Stimulated activated memory B cell treated with anti-CD40 and anti-IgM and Interleukin-4, amounts not matched to agents 10 μg/mL and 1 μg/mL and 100 μg/mL, for 72 hours (primary cell): ENCODE measurements around the gene PTPRT.

Experiments
- ATAC-seq: fragments of 150-1000 bp; cut with Tn5 transposase; 2 replicates; pipeline ENCODE4 v1.10.0; 2021
- H3K27ac Mint-ChIP-seq: one replicate; pipeline ENCODE4 v1.8.0; 2022; ENCODE audit warnings: mild to moderate bottlenecking, mixed read lengths
- H3K27me3 Mint-ChIP-seq: one replicate; pipeline ENCODE4 v1.8.0; 2022; ENCODE audit warnings: mixed read lengths
- H3K36me3 Mint-ChIP-seq: one replicate; pipeline ENCODE4 v1.8.0; 2022; ENCODE audit warnings: mixed read lengths
- H3K4me1 Mint-ChIP-seq: one replicate; pipeline ENCODE4 v1.8.0; 2022; ENCODE audit warnings: mixed read lengths
- H3K4me3 Mint-ChIP-seq: one replicate; pipeline ENCODE4 v1.8.0; 2022; ENCODE audit warnings: mild to moderate bottlenecking, moderate library complexity, mixed read lengths
- H3K9me3 Mint-ChIP-seq: one replicate; pipeline ENCODE4 v1.8.0; 2022; ENCODE audit warnings: mixed read lengths

The PTPRT gene

DNA sequence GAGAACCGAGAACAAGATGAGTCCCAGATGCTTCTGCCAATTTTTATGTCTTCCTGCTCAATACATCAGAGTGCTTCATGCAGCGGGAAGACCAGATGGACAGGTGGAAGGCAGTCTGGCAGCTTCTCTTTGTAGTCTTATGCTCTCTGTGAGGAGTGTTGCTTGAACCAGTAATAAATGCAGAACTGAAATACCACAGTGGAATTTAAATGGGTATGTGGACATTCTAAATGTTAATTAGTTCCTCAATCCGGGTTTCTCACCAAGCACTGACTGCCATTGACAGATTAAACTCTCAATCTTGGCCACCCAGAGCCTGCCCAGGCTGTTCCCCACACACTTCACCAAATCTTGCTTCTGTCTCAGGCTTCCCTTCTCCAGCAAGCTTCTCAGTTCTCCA, 876.0 kb downstream of the PTPRT start:
- H3K36me3 Mint-ChIP-seq: no peaks in the 10 kb centered on the region
- peak; percentile 31 for ATAC-seq
- no peak overlapping the region for H3K27ac Mint-ChIP-seq
- H3K9me3 Mint-ChIP-seq: peaks cover 6% of the 10 kb centered on the region
- H3K4me1 Mint-ChIP-seq: no peaks in the 10 kb centered on the region
- H3K27me3 Mint-ChIP-seq: no peaks in the 10 kb centered on the region
- no peak overlapping the region for H3K4me3 Mint-ChIP-seq

DNA sequence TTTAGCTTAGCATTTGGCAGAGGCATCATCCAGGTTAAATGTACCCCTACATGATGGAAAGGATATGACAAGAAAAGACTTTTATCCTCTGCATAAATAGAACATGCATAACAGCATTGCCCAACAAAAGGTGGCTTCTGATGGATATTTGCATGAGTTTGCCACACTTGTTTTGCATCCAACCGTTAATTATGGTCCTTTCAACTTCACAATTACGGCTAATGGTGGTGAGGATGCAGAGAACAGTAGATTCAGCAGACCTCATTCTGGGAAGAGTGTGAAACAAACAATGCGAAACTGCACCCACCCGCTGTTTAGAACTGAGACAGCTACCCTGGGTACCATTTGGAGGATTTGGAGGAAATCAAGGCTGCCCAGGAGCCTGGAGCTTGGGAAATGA, 880.7 kb downstream of the PTPRT start:
- H3K27me3 Mint-ChIP-seq: no peaks in the 10 kb centered on the region
- no peak overlapping the region for H3K27ac Mint-ChIP-seq
- H3K4me3 Mint-ChIP-seq: no peak overlapping the region
- no peaks in the 10 kb centered on the region for H3K36me3 Mint-ChIP-seq
- peak; percentile 34 for ATAC-seq
- no peaks in the 10 kb centered on the region for H3K9me3 Mint-ChIP-seq
- H3K4me1 Mint-ChIP-seq: no peaks in the 10 kb centered on the region

DNA sequence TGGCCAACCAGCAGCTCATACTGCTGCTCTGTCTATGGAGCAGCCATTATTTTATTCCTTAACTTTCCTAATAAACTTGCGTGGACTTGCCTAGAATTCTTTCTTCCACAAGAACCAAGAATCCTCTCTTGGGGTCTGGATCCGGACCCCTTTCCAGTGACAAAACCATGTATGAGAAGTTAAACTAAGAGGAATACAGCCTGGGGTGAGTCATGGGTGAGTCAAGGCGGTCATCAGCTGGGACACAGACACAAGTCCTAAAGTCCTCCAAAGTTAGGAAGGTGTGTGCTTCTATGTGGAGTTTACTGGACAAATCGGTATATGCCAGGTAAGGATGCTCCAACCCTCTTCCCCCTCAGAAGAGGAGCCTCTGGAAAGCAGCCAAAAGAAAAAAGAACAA, 881.5 kb downstream of the PTPRT start:
- no peaks in the 10 kb centered on the region for H3K27me3 Mint-ChIP-seq
- no peak overlapping the region for H3K4me3 Mint-ChIP-seq
- no peaks in the 10 kb centered on the region for H3K4me1 Mint-ChIP-seq
- H3K9me3 Mint-ChIP-seq: no peaks in the 10 kb centered on the region
- H3K27ac Mint-ChIP-seq: no peak overlapping the region
- no peak for ATAC-seq
- no peaks in the 10 kb centered on the region for H3K36me3 Mint-ChIP-seq

DNA sequence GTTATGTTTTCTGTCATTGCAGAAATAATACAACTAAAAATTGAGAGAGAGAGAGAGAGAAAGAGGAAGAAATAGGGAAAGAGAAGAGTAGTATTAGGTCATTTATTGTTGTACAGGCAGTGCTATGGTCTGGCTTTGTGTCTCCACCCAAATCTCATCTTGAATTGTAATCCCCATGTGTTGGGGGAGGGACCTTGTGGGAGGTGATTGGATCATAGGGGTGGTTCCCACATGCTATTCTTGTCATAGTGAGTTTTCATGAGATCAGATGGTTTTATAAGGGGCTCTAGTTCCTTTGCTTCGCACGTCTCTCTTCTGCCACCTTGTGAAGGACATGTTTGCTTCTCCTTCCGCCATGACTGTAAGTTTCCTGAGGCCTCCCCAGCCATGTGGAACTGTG, 894.1 kb downstream of the PTPRT start:
- no peaks in the 10 kb centered on the region for H3K27me3 Mint-ChIP-seq
- H3K36me3 Mint-ChIP-seq: no peaks in the 10 kb centered on the region
- H3K4me1 Mint-ChIP-seq: no peaks in the 10 kb centered on the region
- no peak overlapping the region for H3K27ac Mint-ChIP-seq
- H3K9me3 Mint-ChIP-seq: no peaks in the 10 kb centered on the region
- no peak for ATAC-seq
- no peak overlapping the region for H3K4me3 Mint-ChIP-seq

DNA sequence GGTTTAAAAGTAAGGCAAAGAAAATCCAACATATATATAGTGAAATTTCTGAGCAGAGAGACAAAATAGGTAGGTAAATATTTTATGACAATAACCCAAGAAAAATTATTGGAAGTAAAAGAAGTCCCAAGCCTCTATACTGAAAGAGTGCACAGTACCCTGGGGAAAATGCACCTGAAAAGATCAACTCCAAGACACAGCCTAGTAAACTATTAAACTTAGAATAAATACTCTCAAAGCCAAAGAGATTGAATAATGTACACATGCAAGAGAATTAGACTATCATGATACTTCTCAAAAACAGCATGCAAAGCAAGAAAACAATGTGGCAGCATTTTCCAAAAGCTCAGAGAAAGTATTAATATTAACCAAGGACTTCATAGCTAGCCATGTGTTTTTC, 894.7 kb downstream of the PTPRT start:
- Mint-ChIP-seq H3K27ac (no peak overlapping the region), H3K4me3 (no peak overlapping the region), H3K9me3 (no peaks in the 10 kb centered on the region), H3K36me3 (no peaks in the 10 kb centered on the region), H3K27me3 (no peaks in the 10 kb centered on the region), H3K4me1 (no peaks in the 10 kb centered on the region)
- no peak for ATAC-seq

DNA sequence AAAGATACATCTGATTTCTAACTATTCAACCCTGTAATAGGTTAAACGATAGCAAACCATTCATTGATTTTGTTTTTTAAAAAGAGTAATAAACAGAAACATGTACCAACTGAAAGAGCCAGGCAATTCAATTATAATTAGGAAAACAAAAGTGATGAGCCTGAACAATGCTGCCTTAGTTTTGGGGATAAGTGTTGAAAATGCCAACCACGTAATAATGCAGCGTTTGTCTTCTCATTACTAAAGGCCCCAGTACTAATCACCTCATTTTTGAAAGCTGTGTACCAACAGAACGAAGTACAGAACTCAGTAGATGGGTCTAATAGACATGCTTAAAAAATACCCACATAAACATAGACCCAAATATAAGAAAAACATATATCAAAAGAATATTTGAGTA, 907.9 kb downstream of the PTPRT start:
- ATAC-seq: no peak
- Mint-ChIP-seq H3K36me3 (no peaks in the 10 kb centered on the region), H3K4me1 (no peaks in the 10 kb centered on the region), H3K27me3 (no peaks in the 10 kb centered on the region), H3K27ac (no peak overlapping the region), H3K9me3 (peaks cover 8% of the 10 kb centered on the region), H3K4me3 (no peak overlapping the region)

DNA sequence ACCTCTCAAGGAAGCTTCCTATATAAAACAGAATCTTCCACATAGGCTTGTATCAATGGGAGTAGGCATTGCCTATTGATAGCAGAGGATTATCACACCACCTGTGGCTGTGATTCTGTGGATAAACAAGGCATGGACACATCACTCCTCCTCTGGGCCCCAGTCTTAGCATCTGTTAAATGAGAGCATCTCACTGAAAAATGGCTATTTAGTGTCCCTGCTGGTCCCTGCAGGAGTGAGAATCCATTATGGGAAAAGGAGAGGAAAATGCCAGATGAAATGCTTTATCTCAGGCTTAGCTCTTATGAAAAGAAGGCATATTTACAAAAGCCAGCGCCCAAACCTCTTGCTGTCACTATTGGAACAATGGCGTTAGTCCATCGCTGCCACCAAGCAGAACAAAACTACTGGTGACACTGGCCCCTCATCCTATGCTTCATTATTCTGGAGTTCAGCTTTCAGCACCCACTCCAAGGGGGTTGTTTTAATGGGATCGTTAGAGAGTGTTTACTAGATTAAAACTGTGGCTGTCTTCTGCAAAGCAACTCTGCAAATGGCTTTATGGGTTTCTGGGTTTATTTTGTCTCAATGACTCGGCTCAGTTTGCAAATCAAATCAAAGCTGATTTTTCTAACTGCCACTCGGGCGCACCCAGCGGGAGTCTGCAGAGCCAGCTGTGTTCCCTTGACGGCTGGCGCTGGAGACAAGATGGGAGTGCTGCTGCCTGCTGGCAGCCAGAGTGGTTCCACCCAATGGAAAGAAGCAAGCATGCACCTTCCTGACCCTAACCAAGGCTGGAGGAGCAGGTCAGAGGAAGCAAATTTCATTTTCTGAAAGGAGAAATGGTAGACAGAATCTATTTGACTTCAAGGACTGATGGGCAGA, 912.7 kb downstream of the PTPRT start:
- Mint-ChIP-seq H3K27ac (no peak overlapping the region), H3K27me3 (no peaks in the 10 kb centered on the region), H3K9me3 (peaks cover 7% of the 10 kb centered on the region), H3K4me3 (no peak overlapping the region), H3K4me1 (no peaks in the 10 kb centered on the region), H3K36me3 (no peaks in the 10 kb centered on the region)
- no peak for ATAC-seq

DNA sequence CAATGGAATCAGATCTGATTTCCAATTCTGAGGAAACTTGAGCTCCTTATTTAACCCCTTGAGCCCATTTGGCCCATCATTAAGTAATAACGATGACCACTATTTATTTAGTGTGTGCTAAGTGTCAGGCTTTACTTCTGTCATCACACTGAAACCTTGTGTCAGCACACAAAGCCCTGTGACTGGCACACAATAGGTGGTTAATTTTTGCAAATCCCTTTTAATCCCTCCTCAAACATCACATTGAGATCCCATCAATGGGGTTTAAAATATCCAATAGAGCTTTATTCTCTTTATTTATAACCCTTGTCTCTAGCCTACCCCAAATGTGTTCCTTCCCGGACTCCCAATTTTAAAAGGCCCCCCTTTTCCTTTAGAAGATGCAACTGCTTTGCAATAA, 914.7 kb downstream of the PTPRT start:
- no peak overlapping the region for H3K27ac Mint-ChIP-seq
- no peaks in the 10 kb centered on the region for H3K36me3 Mint-ChIP-seq
- no peak for ATAC-seq
- no peaks in the 10 kb centered on the region for H3K4me1 Mint-ChIP-seq
- H3K9me3 Mint-ChIP-seq: peaks cover 3% of the 10 kb centered on the region
- no peaks in the 10 kb centered on the region for H3K27me3 Mint-ChIP-seq
- no peak overlapping the region for H3K4me3 Mint-ChIP-seq

DNA sequence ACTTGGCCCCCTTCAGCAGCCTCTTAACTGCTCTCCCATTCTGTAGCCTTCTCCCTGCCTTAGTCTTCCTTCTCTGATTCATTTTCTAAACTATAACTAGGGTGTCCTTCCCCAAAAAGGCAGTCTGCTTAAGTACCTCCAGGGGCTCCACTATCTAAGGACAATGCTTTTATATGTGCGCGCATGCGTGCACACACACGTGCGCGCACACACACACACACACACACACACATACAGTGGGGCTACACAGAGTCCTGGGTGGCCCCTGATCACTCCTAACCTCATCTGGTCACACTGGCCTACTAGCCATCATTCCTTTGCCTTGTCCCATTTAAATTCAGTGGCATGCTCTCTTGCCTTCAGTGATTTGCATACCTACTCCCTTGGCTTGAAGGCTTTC, 917.2 kb downstream of the PTPRT start:
- no peaks in the 10 kb centered on the region for H3K4me1 Mint-ChIP-seq
- H3K36me3 Mint-ChIP-seq: no peaks in the 10 kb centered on the region
- H3K4me3 Mint-ChIP-seq: no peak overlapping the region
- no peak overlapping the region for H3K27ac Mint-ChIP-seq
- peaks cover 3% of the 10 kb centered on the region for H3K9me3 Mint-ChIP-seq
- no peaks in the 10 kb centered on the region for H3K27me3 Mint-ChIP-seq
- ATAC-seq: no peak

DNA sequence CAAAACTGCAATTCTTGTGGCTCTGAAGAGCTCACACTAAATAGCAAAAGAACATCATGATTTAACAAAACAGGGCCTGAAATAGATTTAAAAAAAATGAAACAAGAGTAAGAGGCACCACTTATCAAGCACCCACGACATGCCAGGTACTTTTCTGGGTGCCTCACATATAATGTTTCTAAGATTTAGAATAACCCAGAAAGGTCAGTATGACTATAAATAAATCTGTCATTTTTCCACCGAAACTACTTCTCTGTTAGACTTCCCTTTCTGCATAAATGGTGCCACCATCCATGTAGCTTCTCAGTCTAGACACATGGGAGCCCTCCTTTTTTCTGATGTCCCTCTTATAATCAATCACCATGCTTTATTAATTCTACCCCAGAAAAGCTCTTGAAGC, 919.2 kb downstream of the PTPRT start:
- no peak overlapping the region for H3K4me3 Mint-ChIP-seq
- peak; percentile 67 for ATAC-seq
- H3K9me3 Mint-ChIP-seq: peaks cover 3% of the 10 kb centered on the region
- peak overlapping the region; percentile 3 for H3K27ac Mint-ChIP-seq
- H3K27me3 Mint-ChIP-seq: no peaks in the 10 kb centered on the region
- H3K4me1 Mint-ChIP-seq: no peaks in the 10 kb centered on the region
- H3K36me3 Mint-ChIP-seq: no peaks in the 10 kb centered on the region

DNA sequence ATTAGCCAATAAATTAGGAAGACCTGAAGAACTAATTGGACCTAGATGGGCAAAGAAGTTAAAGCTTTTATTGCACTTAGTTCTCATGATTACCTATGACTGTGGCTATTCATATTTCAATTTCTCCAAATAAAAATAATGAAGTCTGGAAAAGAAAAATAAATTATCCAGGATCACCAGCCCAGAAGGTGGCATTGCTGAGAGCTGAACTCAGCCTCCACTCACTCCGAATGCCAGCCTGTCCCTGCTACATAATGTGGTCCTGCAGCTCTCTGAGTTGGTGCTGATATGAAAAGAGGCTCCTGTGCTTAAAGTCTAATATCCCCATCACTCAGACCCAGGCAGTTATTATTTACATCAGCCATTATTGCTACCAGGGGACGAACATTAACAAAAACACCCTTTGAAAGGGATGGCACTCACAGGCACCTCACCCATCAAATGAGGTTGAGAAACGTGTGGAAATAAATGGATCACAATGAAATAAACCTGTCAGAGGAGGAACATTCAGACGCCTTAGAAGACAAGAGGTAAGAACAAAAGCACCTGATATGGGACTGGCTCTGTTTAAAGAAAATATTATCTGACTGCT, 921.8 kb downstream of the PTPRT start:
- H3K27ac Mint-ChIP-seq: no peak overlapping the region
- no peaks in the 10 kb centered on the region for H3K27me3 Mint-ChIP-seq
- H3K4me1 Mint-ChIP-seq: no peaks in the 10 kb centered on the region
- no peak for ATAC-seq
- H3K36me3 Mint-ChIP-seq: no peaks in the 10 kb centered on the region
- peaks cover 3% of the 10 kb centered on the region for H3K9me3 Mint-ChIP-seq
- H3K4me3 Mint-ChIP-seq: no peak overlapping the region

DNA sequence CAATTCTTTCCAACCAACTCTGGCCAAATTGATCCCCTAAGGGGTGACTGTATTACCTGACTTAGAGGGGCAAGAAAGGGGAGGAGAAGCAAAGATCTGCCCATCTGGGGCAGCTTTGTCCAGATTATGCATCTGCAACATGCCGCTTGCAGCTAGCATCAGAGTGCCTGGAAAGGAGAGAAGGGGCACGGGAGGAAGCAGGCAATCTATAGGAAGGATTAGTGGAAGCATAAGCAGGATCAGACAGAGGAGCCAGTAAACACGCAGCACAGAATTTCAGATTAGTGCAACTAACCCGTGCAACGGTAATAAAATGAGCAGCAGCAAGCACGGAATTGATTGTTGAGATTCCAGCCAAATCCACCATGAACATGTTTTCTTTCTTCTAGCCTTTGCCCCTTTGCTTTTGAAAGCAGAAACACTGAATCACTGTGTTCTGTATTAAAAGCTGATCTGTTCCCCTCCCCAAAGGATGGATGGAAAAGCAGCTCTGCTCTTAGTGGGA, 927.9 kb downstream of the PTPRT start:
- no peaks in the 10 kb centered on the region for H3K36me3 Mint-ChIP-seq
- no peaks in the 10 kb centered on the region for H3K4me1 Mint-ChIP-seq
- H3K9me3 Mint-ChIP-seq: peaks cover 2% of the 10 kb centered on the region
- ATAC-seq: no peak
- H3K27me3 Mint-ChIP-seq: no peaks in the 10 kb centered on the region
- H3K27ac Mint-ChIP-seq: no peak overlapping the region
- H3K4me3 Mint-ChIP-seq: no peak overlapping the region

DNA sequence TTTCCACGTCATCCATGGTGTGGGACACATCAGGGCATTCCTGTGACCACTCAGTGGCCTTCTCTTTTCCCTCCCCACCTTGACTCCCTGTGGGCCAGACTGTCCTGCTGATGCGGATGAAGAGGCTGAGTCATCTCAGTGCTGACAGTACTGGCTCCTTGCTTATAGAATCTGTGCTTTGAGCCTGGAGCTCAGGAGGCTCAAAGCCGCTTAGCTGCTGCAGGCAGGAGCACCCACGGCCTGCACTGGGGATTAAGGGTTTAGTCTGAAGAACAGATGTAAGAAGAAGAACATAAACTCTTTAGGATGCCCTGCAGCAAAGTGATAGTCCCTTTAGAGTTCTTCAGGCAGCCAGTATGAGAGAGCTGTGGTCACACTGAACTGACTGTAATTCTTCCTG, 929.5 kb downstream of the PTPRT start:
- Mint-ChIP-seq H3K27ac (no peak overlapping the region), H3K27me3 (no peaks in the 10 kb centered on the region), H3K36me3 (no peaks in the 10 kb centered on the region), H3K4me3 (no peak overlapping the region), H3K4me1 (no peaks in the 10 kb centered on the region), H3K9me3 (peaks cover 2% of the 10 kb centered on the region)
- no peak for ATAC-seq

DNA sequence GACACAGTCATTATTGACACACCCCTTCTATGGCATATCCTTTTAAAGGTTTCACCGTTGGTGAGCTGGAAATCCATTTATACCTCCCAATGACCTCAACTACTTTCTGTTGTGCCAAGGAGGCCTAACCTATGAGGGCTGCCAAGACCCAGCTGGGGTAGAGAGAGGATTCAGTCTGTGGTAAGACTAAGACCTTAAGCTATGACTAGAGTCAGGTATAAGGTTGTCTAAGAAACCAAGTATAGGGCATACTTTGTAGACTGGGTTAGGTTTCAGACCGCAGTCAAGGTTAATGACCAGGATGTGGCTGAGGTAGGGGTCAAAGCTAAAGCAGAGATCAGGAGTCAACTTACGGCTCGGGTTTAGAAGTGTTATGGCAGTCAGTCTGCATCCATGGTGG, 930.3 kb downstream of the PTPRT start:
- Mint-ChIP-seq H3K4me1 (no peaks in the 10 kb centered on the region), H3K27me3 (no peaks in the 10 kb centered on the region), H3K9me3 (peaks cover 2% of the 10 kb centered on the region), H3K36me3 (no peaks in the 10 kb centered on the region), H3K4me3 (no peak overlapping the region), H3K27ac (no peak overlapping the region)
- no peak for ATAC-seq

DNA sequence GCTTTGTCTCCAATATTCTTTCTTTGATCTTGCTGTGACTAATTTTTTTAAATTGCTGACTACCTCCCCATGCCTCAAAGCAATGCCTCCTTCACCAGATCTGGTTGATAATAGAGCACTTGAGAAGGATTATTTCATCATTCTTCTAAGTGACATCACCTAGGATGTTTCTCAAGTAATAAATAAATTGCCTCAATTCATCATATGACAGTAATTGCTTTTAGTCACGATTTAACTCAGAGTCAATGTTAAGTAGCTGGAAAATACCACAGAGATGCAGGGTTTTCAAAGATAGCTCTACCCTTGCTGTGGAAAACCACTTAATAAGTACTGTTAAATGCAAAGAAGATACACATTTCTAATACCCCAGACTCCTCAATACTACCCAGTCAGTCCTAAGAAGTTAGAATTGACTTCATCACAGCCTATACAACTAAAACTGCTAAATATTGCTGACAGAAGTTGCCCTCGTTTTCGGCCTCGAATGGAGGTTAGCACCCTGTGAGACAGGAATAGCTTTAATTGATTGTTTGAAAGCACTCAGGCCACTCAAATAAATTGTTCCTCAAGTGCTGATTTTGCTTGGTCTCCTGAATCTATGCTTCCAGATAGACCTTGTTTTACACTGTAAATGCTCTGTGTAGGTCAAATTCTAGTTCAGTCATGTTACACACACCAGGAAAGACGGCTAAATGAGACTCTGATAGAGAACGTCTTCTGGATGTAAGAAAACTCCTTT, 931.0 kb downstream of the PTPRT start:
- no peaks in the 10 kb centered on the region for H3K36me3 Mint-ChIP-seq
- no peak overlapping the region for H3K27ac Mint-ChIP-seq
- no peak overlapping the region for H3K4me3 Mint-ChIP-seq
- ATAC-seq: no peak
- H3K4me1 Mint-ChIP-seq: no peaks in the 10 kb centered on the region
- H3K9me3 Mint-ChIP-seq: peaks cover 4% of the 10 kb centered on the region
- no peaks in the 10 kb centered on the region for H3K27me3 Mint-ChIP-seq
